Subcutaneous adipose tissue (tissue), 4 donors: Measurements from ENCODE around the gene CFAP119. TPM values are rescaled to one million over a fixed set of nuclear protein-coding genes. Genes with fewer than 3 reads are reported as not detected.

ENCODE experiments used
- total RNA-seq, 4 donors: library from RNA; depleted of rRNA; stranded (reverse); fragments of >200 nt; gene quantifications; one replicate each; pipeline ENCODE4 v1.1.0, GENCODE V29; 2016
- TF ChIP-seq, protein P1 (sequence below): fragments of 450-650 bp; IDR thresholded peaks from one replicate; pipeline ENCODE4 v1.5.1; 2016; ENCODE audit warnings: low read depth, mild to moderate bottlenecking, control low read depth, antibody characterized with exemption, moderate library complexity

CFAP119 gene
- 1 to 10 TPM in 3 of 4 donors, not detected in 1; 1.9 to 6.2 (median 2.7) TPM for total RNA-seq

DNA sequence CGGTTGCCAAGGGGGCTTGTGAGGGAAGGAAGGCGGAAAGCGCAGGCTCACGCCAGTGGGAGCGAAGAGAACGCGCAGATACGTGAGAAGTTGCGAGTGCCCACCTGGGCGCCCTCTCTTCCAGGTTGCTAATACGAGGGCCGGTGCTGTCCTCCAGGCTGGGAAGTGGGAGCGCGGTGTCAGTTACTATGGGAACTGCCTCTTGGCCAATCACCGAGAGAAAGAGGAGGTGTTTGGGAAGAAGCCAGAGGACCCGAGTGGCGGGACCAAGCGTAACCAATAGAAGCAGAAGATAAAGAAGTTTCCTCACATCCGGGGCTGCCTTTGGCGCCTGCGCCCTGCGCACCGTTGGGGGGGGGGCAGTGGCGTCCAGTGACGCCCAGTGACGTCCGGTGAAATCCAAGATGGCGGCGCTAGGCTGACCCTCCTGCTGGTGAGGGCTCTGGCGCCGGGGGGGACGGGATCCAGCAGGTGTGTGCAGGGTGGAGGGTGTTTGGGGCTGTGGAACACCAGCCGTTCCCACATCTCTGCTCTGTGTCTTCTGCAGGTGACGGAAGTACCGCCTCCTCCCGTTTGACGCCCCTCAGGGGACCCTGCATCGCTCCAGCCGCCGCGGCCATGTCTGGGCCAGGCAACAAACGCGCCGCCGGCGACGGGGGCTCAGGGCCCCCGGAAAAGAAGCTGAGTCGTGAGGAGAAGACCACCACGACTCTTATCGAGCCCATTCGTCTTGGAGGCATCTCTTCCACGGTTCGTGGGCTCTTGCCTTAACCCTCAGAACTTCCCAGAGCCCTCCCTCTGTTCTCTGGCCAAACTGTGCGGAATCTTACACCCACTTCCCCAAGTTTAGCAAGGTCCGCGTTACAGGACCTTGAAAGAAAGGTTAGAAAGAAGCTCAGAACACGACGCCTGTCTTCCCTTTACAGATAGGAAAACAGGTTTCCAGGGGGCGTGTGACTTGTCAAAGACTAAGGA, at the start of gene CFAP119, which contains the start of gene RNF40:
TSS of gene CFAP119 (minus strand) at position 135 of the 975 bp plus-strand sequence. CDS start 314 bp downstream, outside the sequence.
TSS of gene RNF40 (plus strand) at position 395 of the 975 bp plus-strand sequence. CDS start at position 619, 224 bp downstream.
- TF ChIP-seq, protein P1, sequence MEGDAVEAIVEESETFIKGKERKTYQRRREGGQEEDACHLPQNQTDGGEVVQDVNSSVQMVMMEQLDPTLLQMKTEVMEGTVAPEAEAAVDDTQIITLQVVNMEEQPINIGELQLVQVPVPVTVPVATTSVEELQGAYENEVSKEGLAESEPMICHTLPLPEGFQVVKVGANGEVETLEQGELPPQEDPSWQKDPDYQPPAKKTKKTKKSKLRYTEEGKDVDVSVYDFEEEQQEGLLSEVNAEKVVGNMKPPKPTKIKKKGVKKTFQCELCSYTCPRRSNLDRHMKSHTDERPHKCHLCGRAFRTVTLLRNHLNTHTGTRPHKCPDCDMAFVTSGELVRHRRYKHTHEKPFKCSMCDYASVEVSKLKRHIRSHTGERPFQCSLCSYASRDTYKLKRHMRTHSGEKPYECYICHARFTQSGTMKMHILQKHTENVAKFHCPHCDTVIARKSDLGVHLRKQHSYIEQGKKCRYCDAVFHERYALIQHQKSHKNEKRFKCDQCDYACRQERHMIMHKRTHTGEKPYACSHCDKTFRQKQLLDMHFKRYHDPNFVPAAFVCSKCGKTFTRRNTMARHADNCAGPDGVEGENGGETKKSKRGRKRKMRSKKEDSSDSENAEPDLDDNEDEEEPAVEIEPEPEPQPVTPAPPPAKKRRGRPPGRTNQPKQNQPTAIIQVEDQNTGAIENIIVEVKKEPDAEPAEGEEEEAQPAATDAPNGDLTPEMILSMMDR = no peak

DNA sequence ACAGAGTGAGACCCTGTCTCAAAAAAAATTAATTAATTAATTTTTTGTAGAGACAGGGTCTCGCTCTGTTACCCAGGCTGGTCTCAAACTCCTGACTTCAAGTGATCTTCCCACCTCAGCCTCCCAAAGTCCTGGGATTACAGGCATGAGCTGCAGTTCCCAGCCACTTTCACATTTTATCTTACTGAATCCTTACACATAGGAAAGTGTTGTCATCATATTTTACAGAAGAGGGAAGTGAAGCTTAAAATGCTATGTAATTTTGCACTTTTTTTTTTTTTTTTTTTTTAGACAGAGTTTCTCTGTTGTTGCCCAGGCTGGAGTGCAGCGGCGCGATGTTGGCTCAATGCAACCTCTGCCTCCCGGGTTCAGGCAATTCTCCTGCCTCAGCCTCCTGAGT, 46.3 kb upstream of the CFAP119 start:
- TF ChIP-seq, protein P1 = no peak

- TF ChIP-seq, protein P1 = no peak
These were observed 43.7 kb upstream of the CFAP119 start for GRCh38 chr16:30805370-30806169.

DNA sequence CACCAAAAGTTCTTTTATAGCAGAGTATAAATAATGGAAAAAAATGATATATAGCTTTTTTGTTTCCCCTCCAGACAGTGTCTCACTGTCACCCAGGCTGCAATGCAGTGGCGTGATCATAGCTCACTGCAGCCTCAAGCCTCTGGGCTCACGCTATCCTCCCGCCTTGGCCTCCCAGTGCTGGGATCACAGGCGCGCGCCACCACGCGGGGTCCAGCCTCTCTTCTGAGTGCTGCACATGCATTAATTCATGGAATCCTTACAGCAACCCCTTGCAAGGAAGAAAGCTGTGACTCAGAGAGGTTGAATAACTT, 43.2 kb upstream of the CFAP119 start:
- TF ChIP-seq, protein P1 = no peak

DNA sequence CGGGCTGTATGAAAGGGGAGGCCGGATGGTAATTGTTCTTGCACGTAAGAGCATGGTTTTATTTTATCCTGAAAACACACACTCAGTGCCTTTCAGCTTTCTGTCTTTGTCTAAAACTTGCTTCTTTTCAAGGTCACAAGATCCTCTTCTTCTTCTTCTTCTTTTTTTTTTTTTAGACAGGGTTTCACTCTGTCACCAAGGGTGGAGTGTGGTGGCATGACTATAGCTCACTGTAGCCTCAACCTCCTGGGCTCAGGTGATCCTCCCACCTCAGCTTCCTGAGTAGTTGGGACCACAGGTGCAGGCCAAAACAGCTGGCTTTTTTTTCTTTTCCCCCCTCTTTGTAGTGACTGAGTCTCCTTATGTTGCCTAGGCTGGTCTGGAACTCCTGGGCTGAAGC, 41.1 kb upstream of the CFAP119 start:
- TF ChIP-seq, protein P1 = no peak

DNA sequence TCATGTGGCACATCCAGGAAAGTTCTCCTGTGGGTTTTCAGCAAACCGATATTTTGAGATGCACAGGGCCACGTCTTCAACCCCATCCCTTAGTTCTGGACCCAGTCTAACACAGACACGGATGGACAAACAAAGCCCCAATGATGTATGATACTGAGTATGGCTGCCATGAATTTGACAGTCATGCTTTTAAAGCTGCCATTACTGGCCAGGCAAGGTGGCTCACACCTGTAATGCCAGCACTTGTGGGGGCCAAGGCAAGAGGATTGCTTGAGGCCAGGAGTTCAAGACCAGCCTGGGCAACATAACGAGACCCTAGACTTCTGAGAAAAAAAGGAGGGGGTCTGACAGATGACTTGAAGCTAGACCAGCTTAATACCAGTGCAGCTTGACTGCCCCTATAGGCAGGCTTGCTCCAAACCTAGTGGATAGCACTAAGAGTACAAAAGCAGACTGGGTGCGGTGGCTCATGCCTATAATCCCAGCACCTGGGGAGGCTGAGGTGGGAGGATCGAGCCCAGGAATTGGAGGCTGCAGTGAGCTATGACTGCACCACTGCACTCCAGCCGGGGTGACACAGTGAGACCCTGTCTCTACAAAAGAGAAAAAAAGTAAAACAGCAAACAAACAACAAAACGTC, 35.9 kb upstream of the CFAP119 start:
- TF ChIP-seq, protein P1 = no peak
